Prostate gland (tissue), 2 donors: ENCODE measurements around the gene ZFAND3.

Source experiments
- CTCF ChIP-seq, 4 experiments: fragments of 200-600 bp in 2 of 4; fragments of 450-650 bp in 2 of 4; sonication (generic) in 2 of 4; IDR thresholded peaks; 1 replicate in 3 of 4; 2 replicates in 1 of 4; pipeline ENCODE4 v1.5.1; 2016 to 2019; ENCODE audit warnings: antibody characterized with exemption in 4 of 4, mild to moderate bottlenecking in 2 of 4, moderate library complexity in 2 of 4
- POLR2A ChIP-seq: fragments of 450-650 bp; IDR thresholded peaks from one replicate; pipeline ENCODE4 v1.6.1; 2016; ENCODE audit warnings: antibody characterized with exemption, mild to moderate bottlenecking

GRCh38 chr6:38187325-38187724 is 367.8 kb downstream of the ZFAND3 start:
- TF ChIP-seq CTCF (IDR thresholded peaks at IDR 0.05) (no peak), POLR2A (no peak)
